Keratinocyte (primary cell): ENCODE results near the gene TRIM26. TPM values are rescaled to one million over a fixed set of nuclear protein-coding genes. Genes with fewer than 3 reads are reported as not detected.

Experiments used
- DNase-seq: peaks from one replicate; pipeline ENCODE4 v3.0.0-alpha.2; 2011; ENCODE audit warnings: low read depth, missing footprints, low spot score
- FAIRE-seq: peaks from 2 replicates; lab custom pipeline; 2011; peaks lifted over from hg19 to GRCh38; lab: Jason Lieb, UNC
- H2AFZ ChIP-seq: 2 replicates; pipeline ENCODE4 v1.6.0; 2012; ENCODE audit warnings: low read length, control low read depth, inconsistent platforms; ENCODE audit not compliant: control insufficient read depth
- H3K27ac ChIP-seq: 2 replicates; pipeline ENCODE4 v1.5.1; 2011; ENCODE audit warnings: low read length; ENCODE audit not compliant: control insufficient read depth, insufficient read depth
- H3K27me3 ChIP-seq: 3 replicates; pipeline ENCODE4 v1.6.0; 2011; ENCODE audit warnings: low read length; ENCODE audit not compliant: control insufficient read depth, insufficient read depth; ENCODE audit errors: extremely low read depth
- H3K36me3 ChIP-seq, 2 experiments: 2 replicates in 1 of 2; 3 replicates in 1 of 2; pipeline ENCODE4 v1.5.1; 2011; ENCODE audit warnings: low read length in 2 of 2, mild to moderate bottlenecking in 1 of 2; ENCODE audit not compliant: control insufficient read depth in 2 of 2, insufficient read depth in 2 of 2; ENCODE audit errors: extremely low read depth in 1 of 2
- H3K4me1 ChIP-seq: 3 replicates; pipeline ENCODE4 v1.5.1; 2011; ENCODE audit warnings: low read length; ENCODE audit not compliant: control insufficient read depth, insufficient read depth; ENCODE audit errors: extremely low read depth
- H3K4me2 ChIP-seq: 3 replicates; pipeline ENCODE4 v1.6.0; 2011; ENCODE audit warnings: low read depth, low read length; ENCODE audit not compliant: control insufficient read depth, insufficient read depth; ENCODE audit errors: extremely low read depth
- H3K4me3 ChIP-seq, 3 experiments: fragments of 200-600 bp in 1 of 3; sonication (generic) in 1 of 3; 2 replicates in 2 of 3; 3 replicates in 1 of 3; pipeline ENCODE4 v1.5.1; 2011 to 2016; ENCODE audit warnings: low read length in 3 of 3, mild to moderate bottlenecking in 3 of 3, control low read depth in 2 of 3, inconsistent platforms in 1 of 3, low read depth in 1 of 3, mixed read lengths in 1 of 3, mixed run types in 1 of 3, moderate library complexity in 1 of 3; ENCODE audit not compliant: control insufficient read depth in 2 of 3, insufficient read depth in 2 of 3; ENCODE audit errors: extremely low read depth in 1 of 3
- H3K79me2 ChIP-seq: 2 replicates; pipeline ENCODE4 v1.6.0; 2012; ENCODE audit warnings: low read length; ENCODE audit not compliant: control insufficient read depth, insufficient read depth
- H3K9ac ChIP-seq: 3 replicates; pipeline ENCODE4 v1.6.0; 2011; ENCODE audit warnings: low read length; ENCODE audit not compliant: control insufficient read depth, insufficient read depth; ENCODE audit errors: extremely low read depth
- H3K9me1 ChIP-seq: 3 replicates; pipeline ENCODE4 v1.6.0; 2011; ENCODE audit warnings: low read length; ENCODE audit not compliant: control insufficient read depth, insufficient read depth; ENCODE audit errors: extremely low read depth
- H3K9me3 ChIP-seq: 2 replicates; pipeline ENCODE4 v1.5.1; 2012; ENCODE audit warnings: low read depth, low read length; ENCODE audit not compliant: control insufficient read depth
- H4K20me1 ChIP-seq: 3 replicates; pipeline ENCODE4 v1.6.0; 2011; ENCODE audit warnings: low read length; ENCODE audit not compliant: control insufficient read depth, insufficient read depth; ENCODE audit errors: extremely low read depth
- CTCF ChIP-seq, 3 experiments: IDR thresholded peaks in 1 of 3; conservative IDR thresholded peaks in 1 of 3; optimal IDR thresholded peaks in 1 of 3; 2 replicates in 2 of 3; 3 replicates in 1 of 3; pipeline versions ENCODE3 to v1.5.1; 2011; ENCODE audit warnings: low read length in 3 of 3, mild to moderate bottlenecking in 3 of 3, moderate library complexity in 2 of 3, control low read depth in 1 of 3, inconsistent platforms in 1 of 3; ENCODE audit not compliant: insufficient read depth in 2 of 3; ENCODE audit errors: extremely low read depth in 1 of 3
- EZH2 ChIP-seq: IDR thresholded peaks from one replicate; pipeline ENCODE4 v1.6.1; 2012; ENCODE audit warnings: inconsistent platforms, mild to moderate bottlenecking, low read length, moderate library complexity
- dilution Hi-C: fragments of 300-500 bp; cut with MboI; formaldehyde crosslinking; loops from one replicate; pipeline ENCODE4 v1.7.0; 2020; ENCODE audit warnings: low sequenced_read_pairs; ENCODE audit not compliant: extremely low pct_ligation_motif_present
- polyA plus RNA-seq, 5 experiments: library from polyadenylated mRNA; depleted of rRNA in 3 of 5; stranded (reverse) in 3 of 5; stranded (forward) in 1 of 5; unstranded in 1 of 5; fragments of >200 nt; gene quantifications; 1 replicate in 1 of 5; 2 replicates in 3 of 5; 3 replicates in 1 of 5; pipeline versions ENCODE4 v1.2.1 to v1.2.3, GENCODE V29; 2011 to 2012; ENCODE audit warnings: missing spikeins in 2 of 5, low read depth in 1 of 5, low replicate concordance in 1 of 5

The TRIM26 gene
- polyA plus RNA-seq, 1 donor (not counting 4 experiments of a cell fraction or from before 2014, with no cell fraction given), result 34.7 TPM

- Histone ChIP-seq H3K4me1 (peaks cover 26% of the 10 kb centered on the region), H3K9ac (no peak overlapping the region), H3K36me3 (no peaks in the 10 kb centered on the region), H3K9me1 (no peaks in the 10 kb centered on the region), H3K27me3 (peaks cover 9% of the 10 kb centered on the region), H3K4me3 (no peak overlapping the region), H3K9me3 (no peaks in the 10 kb centered on the region), H3K79me2 (no peaks in the 10 kb centered on the region), H3K27ac (no peak overlapping the region), H2AFZ (no peak overlapping the region), H4K20me1 (no peaks in the 10 kb centered on the region), H3K4me2 (peak overlapping the region; percentile 67)
- FAIRE-seq (no peak), DNase-seq (no peak)
- TF ChIP-seq EZH2, result no peak
- no peak for TF ChIP-seq CTCF (optimal IDR thresholded peaks at IDR 0.05 in 1 of 3, IDR thresholded peaks at IDR 0.05 in 1 of 3, conservative IDR thresholded peaks at IDR 0.05 in 1 of 3; ENCODE audit: extremely low read depth in 1 of 3, insufficient read depth in 2 of 3, low read length in 3 of 3)
- dilution Hi-C loops, result no loop called here
Measured at GRCh38 chr6:30156774-30157173, 56.4 kb downstream of the TRIM26 start.

GRCh38 chr6:30156262-30156599 is 57.0 kb downstream of the TRIM26 start:
- no peak for FAIRE-seq
- peaks cover 9% of the 10 kb centered on the region for H3K27me3 ChIP-seq
- no peak overlapping the region for H3K9ac ChIP-seq
- peak overlapping the region; percentile 47 for H2AFZ ChIP-seq
- H3K79me2 ChIP-seq, result no peaks in the 10 kb centered on the region
- DNase-seq, result peak; percentile 33
- peaks cover 26% of the 10 kb centered on the region for H3K4me1 ChIP-seq
- H3K4me2 ChIP-seq, result peak overlapping the region; percentile 67
- no peaks in the 10 kb centered on the region for H3K9me1 ChIP-seq
- no peaks in the 10 kb centered on the region for H3K9me3 ChIP-seq
- dilution Hi-C loops, result no loop called here
- TF ChIP-seq CTCF (optimal IDR thresholded peaks at IDR 0.05 in 1 of 3, IDR thresholded peaks at IDR 0.05 in 1 of 3, conservative IDR thresholded peaks at IDR 0.05 in 1 of 3; ENCODE audit: extremely low read depth in 1 of 3, insufficient read depth in 2 of 3, low read length in 3 of 3), result no peak
- no peak for TF ChIP-seq EZH2
- no peaks in the 10 kb centered on the region for H3K36me3 ChIP-seq
- H3K4me3 ChIP-seq, result no peak overlapping the region
- H3K27ac ChIP-seq, result no peak overlapping the region
- H4K20me1 ChIP-seq, result no peaks in the 10 kb centered on the region
